Panc1 (cell line): ENCODE results near the gene CST11. TPM values are rescaled to one million over a fixed set of nuclear protein-coding genes. Genes with fewer than 3 reads are reported as not detected.

Experiments used
- ATAC-seq: fragments of 200-7000 bp; cut with Tn5 transposase; 2 replicates; pipeline ENCODE4 v1.9.1; 2020; ENCODE audit warnings: mild to moderate bottlenecking, moderate library complexity
- BruUV-seq: library from RNA; stranded (reverse); fragments of 400-500 nt; replicated peaks from 2 replicates; lab custom pipeline; 2021; lab: Mats Ljungman, UMichigan
- CTCF ChIA-PET: fragments of 300-600 bp; sonication (Branson Sonifier 250); formaldehyde crosslinking; loops from one replicate; lab custom pipeline; 2022; ENCODE audit warnings: antibody characterized with exemption; lab: Charles Lee
- POLR2A ChIA-PET: fragments of 300-600 bp; sonication (Branson Sonifier 250); formaldehyde crosslinking; loops from one replicate; lab custom pipeline; 2022; ENCODE audit warnings: antibody characterized with exemption; lab: Charles Lee
- DNase-seq: peaks from one replicate; pipeline ENCODE4 v3.0.0-alpha.2; 2010; ENCODE audit warnings: low read depth, low spot score
- H3K27ac ChIP-seq: 2 replicates; pipeline ENCODE4 v1.5.1; 2011; ENCODE audit warnings: mild to moderate bottlenecking, low read length, inconsistent platforms
- H3K27me3 ChIP-seq: fragments of 200-500 bp; sonication (Bioruptor generic); 2 replicates; pipeline ENCODE4 v1.6.0; 2014; ENCODE audit warnings: low read length, inconsistent platforms; ENCODE audit not compliant: control insufficient read depth, insufficient read depth
- H3K36me3 ChIP-seq: fragments of 200-500 bp; sonication (Bioruptor generic); 2 replicates; pipeline ENCODE4 v1.5.1; 2014; ENCODE audit warnings: inconsistent platforms, mild to moderate bottlenecking, low read length, moderate library complexity; ENCODE audit not compliant: control insufficient read depth, insufficient read depth
- H3K4me1 ChIP-seq: 2 replicates; pipeline ENCODE4 v1.5.1; 2011; ENCODE audit warnings: inconsistent platforms, mild to moderate bottlenecking, low read length, moderate library complexity; ENCODE audit not compliant: control insufficient read depth, insufficient read depth
- H3K4me3 ChIP-seq, 2 experiments: 2 replicates each; pipeline ENCODE4 v1.5.1; 2011 to 2012; ENCODE audit warnings: low read depth in 2 of 2, low read length in 2 of 2, mild to moderate bottlenecking in 2 of 2, inconsistent platforms in 1 of 2, moderate library complexity in 1 of 2
- H3K9me3 ChIP-seq: fragments of 200-500 bp; sonication (Bioruptor generic); 2 replicates; pipeline ENCODE4 v1.5.1; 2014; ENCODE audit warnings: low read depth, mild to moderate bottlenecking, inconsistent platforms, low read length, moderate library complexity; ENCODE audit not compliant: control insufficient read depth, insufficient read depth
- CTCF ChIP-seq: fragments of 450-650 bp; IDR thresholded peaks from 2 replicates; pipeline ENCODE4 v1.5.1; 2017; ENCODE audit warnings: mild to moderate bottlenecking
- POLR2AphosphoS5 ChIP-seq: IDR thresholded peaks from 2 replicates; pipeline ENCODE4 v1.6.1; 2012; ENCODE audit warnings: mild to moderate bottlenecking, low read depth, low read length, moderate library complexity
- REST ChIP-seq, 2 experiments: IDR thresholded peaks; 2 replicates each; pipeline ENCODE4 v1.6.1; 2011 to 2012; ENCODE audit warnings: low read depth in 2 of 2, control low read depth in 1 of 2, low read length in 1 of 2, mild to moderate bottlenecking in 1 of 2, moderate library complexity in 1 of 2; ENCODE audit not compliant: insufficient read depth in 1 of 2
- SIN3A ChIP-seq: IDR thresholded peaks from 2 replicates; pipeline ENCODE4 v1.6.1; 2012; ENCODE audit warnings: low read depth, mild to moderate bottlenecking, low read length, moderate library complexity, borderline replicate concordance; ENCODE audit not compliant: insufficient read depth
- TCF7L2 ChIP-seq: IDR thresholded peaks from 2 replicates; pipeline ENCODE4 v1.6.1; 2011; ENCODE audit warnings: mild to moderate bottlenecking, low read depth, low read length, inconsistent platforms
- in situ Hi-C: cut with HindIII; loops from 2 replicates; pipeline ENCODE4 v1.10.0; 2016; ENCODE audit warnings: low sequenced_read_pairs, low pct_unique_long_range_greater_than_20kb
- intact Hi-C: fragments of 100-400 bp; cut with micrococcal nuclease; formaldehyde crosslinking; loops from one replicate; pipeline ENCODE4 v1.10.0; 2022; ENCODE audit not compliant: unreplicated experiment
- total RNA-seq: library from RNA; stranded (reverse); gene quantifications from one replicate; pipeline ENCODE4 v1.2.1, GENCODE V29; 2021; ENCODE audit not compliant: unreplicated experiment

The CST11 gene
- total RNA-seq, 1 experiment from 2014 or later = not detected

- intact Hi-C loops = no loop called here
- DNase-seq (no peak), ATAC-seq (no peak)
- POLR2A ChIA-PET = no interaction called here
- Histone ChIP-seq H3K9me3 (no peaks in the 10 kb centered on the region), H3K4me1 (peaks cover 4% of the 10 kb centered on the region), H3K4me3 (no peak overlapping the region), H3K27me3 (no peaks in the 10 kb centered on the region), H3K36me3 (no peaks in the 10 kb centered on the region), H3K27ac (no peak overlapping the region; the same call in 1 of the 2 replicates)
- no peak for TF ChIP-seq SIN3A
- CTCF ChIA-PET = no interaction called here
- in situ Hi-C loops = no loop called here
- no TSS peak for BruUV-seq
Measured at GRCh38 chr20:23412026-23412425, 40.6 kb downstream of the CST11 start.

DNA sequence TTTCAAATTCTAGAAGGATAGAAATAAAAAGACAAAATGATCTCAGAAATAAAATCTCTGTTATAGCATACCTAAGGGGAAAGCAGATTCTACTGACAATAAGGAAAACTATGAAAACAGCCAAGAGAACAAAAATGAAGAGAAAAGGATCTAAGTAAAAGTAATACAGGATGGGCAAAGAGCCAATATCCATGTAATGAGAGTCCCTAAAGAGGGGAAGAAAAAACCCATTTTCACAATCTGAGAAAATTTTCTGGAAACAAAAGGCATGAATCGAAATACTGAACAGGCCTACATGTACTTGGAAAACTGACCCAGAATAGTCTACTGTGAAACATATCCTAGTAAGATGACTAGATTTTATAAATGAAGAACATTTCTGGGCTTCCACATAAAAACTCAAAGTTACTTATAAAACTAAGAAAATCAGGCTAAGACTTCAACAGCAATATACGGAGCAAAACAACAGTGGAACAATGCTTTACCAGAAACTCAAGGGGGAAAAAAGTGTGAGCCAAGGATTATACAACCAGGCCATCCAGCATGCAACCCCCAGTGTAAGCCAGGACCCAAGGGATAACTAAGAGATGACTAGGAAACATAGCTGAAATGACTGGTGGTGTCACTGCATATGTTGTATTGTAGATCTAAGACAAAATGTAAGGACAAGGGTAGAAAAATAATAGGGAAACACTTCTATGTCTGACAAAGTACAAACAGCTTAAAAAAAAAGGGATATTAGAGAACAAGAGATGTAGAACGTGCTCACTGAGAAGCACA is 41.6 kb downstream of the CST11 start:
- ChIA-PET CTCF (no interaction called here), POLR2A (no interaction called here)
- DNase-seq (no peak), ATAC-seq (no peak)
- no peaks in the 10 kb centered on the region for H3K27me3 ChIP-seq
- H3K4me1 ChIP-seq = peaks cover 2% of the 10 kb centered on the region
- no peaks in the 10 kb centered on the region for H3K36me3 ChIP-seq
- TF ChIP-seq SIN3A = no peak
- TF ChIP-seq REST (IDR thresholded peaks at IDR 0.05; ENCODE audit: insufficient read depth in 1 of 2, low read depth in 2 of 2, low read length in 1 of 2) = no peak
- TF ChIP-seq POLR2AphosphoS5 = no peak
- TF ChIP-seq CTCF = no peak
- TF ChIP-seq TCF7L2 = no peak
- in situ Hi-C loops (no loop called here), intact Hi-C loops (no loop called here)
- BruUV-seq = no TSS peak
- no peak overlapping the region for H3K4me3 ChIP-seq
- H3K27ac ChIP-seq = peak overlapping the region; percentile 44; the same call in 1 of the 2 replicates
- no peaks in the 10 kb centered on the region for H3K9me3 ChIP-seq

DNA sequence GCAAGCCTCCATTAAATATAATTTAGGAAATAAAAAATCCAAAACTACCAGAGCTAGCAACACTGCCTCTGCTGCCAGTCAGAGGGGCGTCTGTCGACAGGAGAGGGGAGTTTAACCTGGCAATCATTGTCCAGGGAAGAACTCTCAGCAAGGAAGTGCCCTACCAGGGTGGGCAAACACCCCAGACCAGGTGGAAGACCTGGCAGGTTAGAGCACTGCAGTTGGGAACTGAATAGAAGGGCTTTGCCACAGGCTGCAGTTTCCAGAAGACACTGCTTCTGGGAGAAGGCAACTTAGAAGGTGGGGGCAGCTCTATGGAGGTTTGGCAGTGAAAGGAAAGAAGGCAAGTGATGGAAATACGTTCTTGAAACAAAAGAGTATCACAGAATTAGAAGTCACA is 42.9 kb downstream of the CST11 start:
- no peak for ATAC-seq
- POLR2A ChIA-PET = no interaction called here

More for the DNA sequence above, 42.9 kb downstream of the CST11 start:
- no peak for DNase-seq
- no TSS peak for BruUV-seq
- CTCF ChIA-PET = no interaction called here
- Histone ChIP-seq H3K27me3 (no peaks in the 10 kb centered on the region), H3K4me1 (no peaks in the 10 kb centered on the region; the same call in 1 of the 2 replicates), H3K36me3 (no peaks in the 10 kb centered on the region), H3K27ac (no peak overlapping the region), H3K9me3 (no peaks in the 10 kb centered on the region), H3K4me3 (no peak overlapping the region)
- intact Hi-C loops = no loop called here
- in situ Hi-C loops = no loop called here
- TF ChIP-seq SIN3A = no peak
- TF ChIP-seq CTCF = no peak
- TF ChIP-seq REST (IDR thresholded peaks at IDR 0.05; ENCODE audit: insufficient read depth in 1 of 2, low read depth in 2 of 2, low read length in 1 of 2) = no peak
- no peak for TF ChIP-seq POLR2AphosphoS5
- TF ChIP-seq TCF7L2 = no peak
